ENCODE measurements around the gene ARHGAP27.

DNA sequence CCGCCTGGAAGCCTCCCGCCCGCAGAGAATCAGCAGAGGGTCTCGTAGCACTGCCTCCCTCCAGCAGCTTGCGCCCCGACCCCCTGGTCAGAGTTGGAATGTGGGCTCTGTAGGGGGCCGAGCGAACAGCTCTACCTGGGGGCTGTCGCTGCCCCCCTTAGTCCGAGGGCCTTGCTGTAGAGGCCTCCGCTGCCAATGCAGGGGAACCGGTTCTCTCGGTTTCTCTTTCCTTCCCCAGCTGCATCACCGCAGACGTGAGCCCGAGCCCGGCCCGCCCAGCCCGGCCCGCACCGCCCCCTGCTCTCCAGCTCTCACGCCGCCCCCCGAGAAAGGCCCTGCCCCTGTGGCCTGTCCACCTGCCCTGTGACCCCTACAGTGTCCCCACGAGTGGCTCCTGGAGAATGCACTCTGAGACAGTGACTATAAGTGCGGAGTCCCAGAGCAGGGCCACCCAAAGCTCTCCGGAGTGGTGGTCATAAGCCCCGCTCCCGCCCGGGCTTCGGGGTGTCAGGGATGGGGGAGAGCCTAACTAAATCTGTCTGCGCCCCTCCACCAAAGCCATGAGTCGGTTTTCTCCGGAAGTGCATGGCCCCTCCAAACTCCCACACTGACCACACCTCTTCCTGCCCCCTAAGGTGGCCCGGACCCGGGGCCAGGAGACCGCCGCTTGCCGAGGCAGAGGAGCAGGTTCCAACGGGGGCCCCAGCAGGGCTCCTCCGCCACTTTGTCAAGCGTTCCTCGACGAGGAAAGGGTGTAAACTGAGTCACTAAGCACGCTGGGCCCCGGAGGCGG, 1.7 kb downstream of the ARHGAP27 start:
- TF ChIP-seq, protein P1, sequence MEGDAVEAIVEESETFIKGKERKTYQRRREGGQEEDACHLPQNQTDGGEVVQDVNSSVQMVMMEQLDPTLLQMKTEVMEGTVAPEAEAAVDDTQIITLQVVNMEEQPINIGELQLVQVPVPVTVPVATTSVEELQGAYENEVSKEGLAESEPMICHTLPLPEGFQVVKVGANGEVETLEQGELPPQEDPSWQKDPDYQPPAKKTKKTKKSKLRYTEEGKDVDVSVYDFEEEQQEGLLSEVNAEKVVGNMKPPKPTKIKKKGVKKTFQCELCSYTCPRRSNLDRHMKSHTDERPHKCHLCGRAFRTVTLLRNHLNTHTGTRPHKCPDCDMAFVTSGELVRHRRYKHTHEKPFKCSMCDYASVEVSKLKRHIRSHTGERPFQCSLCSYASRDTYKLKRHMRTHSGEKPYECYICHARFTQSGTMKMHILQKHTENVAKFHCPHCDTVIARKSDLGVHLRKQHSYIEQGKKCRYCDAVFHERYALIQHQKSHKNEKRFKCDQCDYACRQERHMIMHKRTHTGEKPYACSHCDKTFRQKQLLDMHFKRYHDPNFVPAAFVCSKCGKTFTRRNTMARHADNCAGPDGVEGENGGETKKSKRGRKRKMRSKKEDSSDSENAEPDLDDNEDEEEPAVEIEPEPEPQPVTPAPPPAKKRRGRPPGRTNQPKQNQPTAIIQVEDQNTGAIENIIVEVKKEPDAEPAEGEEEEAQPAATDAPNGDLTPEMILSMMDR (conservative IDR thresholded peaks at IDR 0.05): no peak
- TF ChIP-seq EZH2 (IDR thresholded peaks at IDR 0.05; ENCODE audit: low read depth): no peak

Data from PC-9 (cell line).